H1 (cell line): ENCODE measurements around the gene FGF14. TPM values are rescaled to one million over a fixed set of nuclear protein-coding genes. Genes with fewer than 3 reads are reported as not detected.

Experiments
- CTCF ChIA-PET: fragments of 300-600 bp; sonication (Branson Sonifier 250); formaldehyde crosslinking; loops from one replicate; lab custom pipeline; 2021; ENCODE audit not compliant: partially characterized antibody; lab: Charles Lee
- POLR2A ChIA-PET: fragments of 300-600 bp; sonication (Branson Sonifier 250); formaldehyde crosslinking; loops from one replicate; lab custom pipeline; 2021; ENCODE audit warnings: inconsistent platforms; ENCODE audit not compliant: partially characterized antibody; lab: Charles Lee
- DNase-seq, 2 experiments: peaks; one replicate each; pipeline versions ENCODE4 v3.0.0 to v3.0.0-alpha.2; 2010 to 2022; ENCODE audit warnings: low spot score in 2 of 2, low read depth in 1 of 2, mixed read lengths in 1 of 2
- FAIRE-seq: peaks from 2 replicates; lab custom pipeline; 2011; peaks lifted over from hg19 to GRCh38; lab: Jason Lieb, UNC
- H2AFZ ChIP-seq: 2 replicates; pipeline ENCODE4 v1.8.1; 2012; ENCODE audit warnings: low read length, inconsistent platforms
- H2AK5ac ChIP-seq: 2 replicates; pipeline ENCODE4 v1.6.1; 2013; ENCODE audit warnings: low read depth, low read length
- H2BK120ac ChIP-seq: replicated peaks from 2 replicates; pipeline ENCODE3; 2013; ENCODE audit warnings: low read depth, low read length, inconsistent platforms
- H2BK12ac ChIP-seq: 2 replicates; pipeline ENCODE4 v1.6.1; 2013; ENCODE audit warnings: low read depth, low read length
- H2BK15ac ChIP-seq: 2 replicates; pipeline ENCODE4 v1.6.1; 2013; ENCODE audit warnings: low read length
- H2BK20ac ChIP-seq: 2 replicates; pipeline ENCODE4 v1.6.1; 2013; ENCODE audit warnings: low read length
- H2BK5ac ChIP-seq: 2 replicates; pipeline ENCODE4 v1.6.1; 2013; ENCODE audit warnings: low read depth, low read length
- H3K14ac ChIP-seq: 2 replicates; pipeline ENCODE4 v1.6.1; 2013; ENCODE audit warnings: inconsistent platforms; ENCODE audit not compliant: insufficient read length
- H3K18ac ChIP-seq: 2 replicates; pipeline ENCODE4 v1.6.1; 2013; ENCODE audit warnings: low read length; ENCODE audit errors: extremely low read depth
- H3K23ac ChIP-seq: 2 replicates; pipeline ENCODE4 v1.6.1; 2013; ENCODE audit warnings: inconsistent platforms; ENCODE audit not compliant: insufficient read length
- H3K23me2 ChIP-seq: 2 replicates; pipeline ENCODE4 v1.6.1; 2013; ENCODE audit warnings: low read depth, low read length
- H3K27ac ChIP-seq: 2 replicates; pipeline ENCODE4 v1.6.1; 2011; ENCODE audit warnings: low read depth, low read length, inconsistent platforms
- H3K27me3 ChIP-seq, 4 experiments: replicated peaks in 1 of 4; 1 replicate in 1 of 4; 2 replicates in 3 of 4; pipeline versions ENCODE4 v1.6.1 to v1.8.1; 2011 to 2013; ENCODE audit warnings: low read length in 3 of 4, mild to moderate bottlenecking in 3 of 4, inconsistent platforms in 2 of 4, mixed read lengths in 2 of 4, moderate library complexity in 1 of 4; ENCODE audit not compliant: control insufficient read depth in 3 of 4, insufficient read depth in 3 of 4; ENCODE audit errors: extremely low read depth in 1 of 4
- H3K36me3 ChIP-seq, 4 experiments: 2 replicates each; pipeline versions ENCODE4 v1.6.1 to v1.8.1; 2011 to 2013; ENCODE audit warnings: mild to moderate bottlenecking in 4 of 4, low read length in 3 of 4, moderate library complexity in 2 of 4, control low read depth in 1 of 4, inconsistent platforms in 1 of 4; ENCODE audit not compliant: insufficient read depth in 4 of 4, control insufficient read depth in 2 of 4
- H3K4ac ChIP-seq: replicated peaks from 2 replicates; pipeline ENCODE3; 2013; ENCODE audit warnings: low read length, low read depth, mixed read lengths, inconsistent platforms; ENCODE audit not compliant: insufficient read length
- H3K4me1 ChIP-seq, 4 experiments: replicated peaks in 1 of 4; 1 replicate in 1 of 4; 2 replicates in 3 of 4; pipeline versions ENCODE4 v1.6.1 to v1.8.1; 2011 to 2013; ENCODE audit warnings: low read length in 3 of 4, inconsistent platforms in 2 of 4, mixed read lengths in 1 of 4; ENCODE audit not compliant: insufficient read depth in 4 of 4, control insufficient read depth in 3 of 4
- H3K4me2 ChIP-seq, 2 experiments: 2 replicates each; pipeline versions ENCODE4 v1.6.1 to v1.8.1; 2011 to 2013; ENCODE audit warnings: low read depth in 2 of 2, low read length in 2 of 2, control low read depth in 1 of 2, inconsistent platforms in 1 of 2, mild to moderate bottlenecking in 1 of 2; ENCODE audit not compliant: insufficient read depth in 1 of 2
- H3K4me3 ChIP-seq, 4 experiments: fragments of 200-600, 300-600 bp in 1 of 4; sonication (generic), shearing (Covaris generic), sonication (Bioruptor Twin) in 1 of 4; 2 replicates each; pipeline versions ENCODE4 v1.5.1 to v1.8.1; 2011 to 2016; ENCODE audit warnings: low read length in 4 of 4, low read depth in 3 of 4, control low read depth in 2 of 4, inconsistent platforms in 2 of 4, mild to moderate bottlenecking in 2 of 4, mixed read lengths in 1 of 4, moderate library complexity in 1 of 4; ENCODE audit not compliant: insufficient read depth in 2 of 4; ENCODE audit errors: extremely low read depth in 1 of 4
- H3K56ac ChIP-seq: replicated peaks from 2 replicates; pipeline ENCODE3; 2013; ENCODE audit warnings: low read depth, mild to moderate bottlenecking, mixed read lengths, low read length, inconsistent platforms; ENCODE audit not compliant: insufficient read length
- H3K79me1 ChIP-seq: 2 replicates; pipeline ENCODE4 v1.6.1; 2013; ENCODE audit warnings: low read depth, low read length, control low read depth
- H3K79me2 ChIP-seq, 2 experiments: 2 replicates each; pipeline versions ENCODE4 v1.6.1 to v1.8.1; 2012 to 2013; ENCODE audit warnings: low read length in 2 of 2, mild to moderate bottlenecking in 2 of 2, inconsistent platforms in 1 of 2; ENCODE audit not compliant: insufficient read depth in 2 of 2, control insufficient read depth in 1 of 2
- H3K9ac ChIP-seq, 4 experiments: replicated peaks in 1 of 4; 1 replicate in 1 of 4; 2 replicates in 3 of 4; pipeline versions ENCODE4 v1.6.1 to v1.8.1; 2011 to 2013; ENCODE audit warnings: low read depth in 3 of 4, low read length in 3 of 4, control low read depth in 2 of 4, mild to moderate bottlenecking in 2 of 4, moderate library complexity in 2 of 4, inconsistent platforms in 1 of 4; ENCODE audit errors: extremely low read depth in 1 of 4
- H3K9me3 ChIP-seq, 2 experiments: 2 replicates each; pipeline versions ENCODE4 v1.6.1 to v1.8.1; 2012 to 2013; ENCODE audit warnings: mild to moderate bottlenecking in 2 of 2, moderate library complexity in 2 of 2, control low read depth in 1 of 2, inconsistent platforms in 1 of 2, low read depth in 1 of 2, low read length in 1 of 2, mixed read lengths in 1 of 2; ENCODE audit not compliant: insufficient read depth in 2 of 2
- H4K20me1 ChIP-seq, 2 experiments: replicated peaks in 1 of 2; 2 replicates each; pipeline versions ENCODE3 to v1.8.1; 2011 to 2013; ENCODE audit warnings: inconsistent platforms in 2 of 2, low read length in 2 of 2, mild to moderate bottlenecking in 1 of 2; ENCODE audit not compliant: insufficient read depth in 2 of 2, control insufficient read depth in 1 of 2
- H4K5ac ChIP-seq: 2 replicates; pipeline ENCODE4 v1.6.1; 2013; ENCODE audit warnings: low read length, low read depth, mixed read lengths, inconsistent platforms; ENCODE audit not compliant: insufficient read length
- H4K8ac ChIP-seq: 2 replicates; pipeline ENCODE4 v1.8.0; 2013; ENCODE audit warnings: mild to moderate bottlenecking, moderate library complexity, low read length, inconsistent platforms; ENCODE audit not compliant: insufficient read depth; ENCODE audit errors: extremely low read depth
- H4K91ac ChIP-seq: replicated peaks from 2 replicates; pipeline ENCODE3; 2013; ENCODE audit warnings: low read length, mixed read lengths, inconsistent platforms; ENCODE audit not compliant: insufficient read length
- ASH2L ChIP-seq: fragments of 200-600, 300-600 bp; sonication (generic); IDR thresholded peaks from one replicate; pipeline ENCODE4 v1.7.1; 2017; ENCODE audit warnings: low read length
- CBX8 ChIP-seq: fragments of 300-800, 300-1000 bp; sonication (generic); IDR thresholded peaks from 2 replicates; pipeline ENCODE4 v1.7.1; 2016; ENCODE audit warnings: low read depth, low read length, borderline replicate concordance
- EZH2 ChIP-seq: fragments of 200-600 bp; sonication (generic); IDR thresholded peaks from 2 replicates; pipeline ENCODE4 v1.7.1; 2012; ENCODE audit warnings: low read depth, mild to moderate bottlenecking, moderate library complexity, low read length, inconsistent platforms; ENCODE audit not compliant: severe bottlenecking
- GABPA ChIP-seq: IDR thresholded peaks from 2 replicates; pipeline ENCODE4 v1.6.1; 2011; ENCODE audit warnings: mild to moderate bottlenecking, low read length, moderate library complexity, borderline replicate concordance; ENCODE audit not compliant: insufficient read depth
- JUND ChIP-seq: IDR thresholded peaks from 2 replicates; pipeline ENCODE4 v1.6.1; 2011; ENCODE audit warnings: mild to moderate bottlenecking, improper control_type of control experiment, low read length
- KDM4A ChIP-seq: IDR thresholded peaks from one replicate; pipeline ENCODE4 v1.7.1; 2012; ENCODE audit warnings: low read depth, mild to moderate bottlenecking, moderate library complexity, low read length, inconsistent platforms; ENCODE audit not compliant: severe bottlenecking
- RAD21 ChIP-seq, 2 experiments: IDR thresholded peaks in 1 of 2; conservative IDR thresholded peaks in 1 of 2; 2 replicates each; pipeline ENCODE4 v1.6.1; 2011; ENCODE audit warnings: low read depth in 2 of 2, low read length in 2 of 2, improper control_type of control experiment in 1 of 2, inconsistent platforms in 1 of 2, mild to moderate bottlenecking in 1 of 2, moderate library complexity in 1 of 2
- RXRA ChIP-seq: IDR thresholded peaks from 2 replicates; pipeline ENCODE4 v1.6.1; 2011; ENCODE audit warnings: low read depth, mild to moderate bottlenecking, low read length, moderate library complexity; ENCODE audit not compliant: insufficient read depth
- SIN3A ChIP-seq, 2 experiments: IDR thresholded peaks in 1 of 2; conservative IDR thresholded peaks in 1 of 2; 2 replicates each; pipeline ENCODE4 v1.6.1; 2011 to 2012; ENCODE audit warnings: low read length in 2 of 2, improper control_type of control experiment in 1 of 2, low read depth in 1 of 2, mild to moderate bottlenecking in 1 of 2
- SIRT6 ChIP-seq: IDR thresholded peaks from one replicate; pipeline ENCODE4 v1.7.1; 2012; ENCODE audit warnings: low read length, inconsistent platforms
- SUZ12 ChIP-seq: fragments of 200-600 bp; sonication (generic); IDR thresholded peaks from 2 replicates; pipeline ENCODE4 v1.6.1; 2012; ENCODE audit warnings: mild to moderate bottlenecking, inconsistent platforms, low read length, moderate library complexity, mixed read lengths
- YY1 ChIP-seq: IDR thresholded peaks from 2 replicates; pipeline ENCODE4 v1.6.1; 2011; ENCODE audit warnings: low read depth, mild to moderate bottlenecking, low read length
- WGBS, 2 experiments: shearing (Covaris generic) in 1 of 2; methylation state at CpG; one replicate each; pipeline versions ENCODE4 v1.1.6 to v1.1.7; 2013 to 2015; ENCODE audit warnings: low lambda C conversion rate in 2 of 2, mixed read lengths in 2 of 2, inconsistent platforms in 1 of 2, low coverage in 1 of 2, missing lambda C conversion rate in 1 of 2; ENCODE audit not compliant: insufficient replicate concordance in 2 of 2, insufficient coverage in 1 of 2, insufficient read length in 1 of 2; ENCODE audit errors: extremely low coverage in 1 of 2, missing lambda C conversion rate in 1 of 2; 5-methylcytosine and 5-hydroxymethylcytosine counted together
- polyA plus RNA-seq, 7 experiments: library from polyadenylated mRNA; depleted of rRNA in 3 of 7; stranded (reverse) in 5 of 7; unstranded in 2 of 7; fragments of >200 nt in 5 of 7; fragments of 200-250 nt in 2 of 7; gene quantifications; 1 replicate in 5 of 7; 2 replicates in 1 of 7; 4 replicates in 1 of 7; pipeline versions ENCODE4 v1.2.1 to v1.2.3, GENCODE V29; 2011 to 2013; ENCODE audit warnings: missing spikeins in 2 of 7, mixed read lengths in 2 of 7
- total RNA-seq: library from RNA; stranded (reverse); fragmentation: NEBNext Ultra II Directional; extraction: Animal tissue kit (Norgen Biotek cat#: 25700); gene quantifications from 2 replicates; pipeline ENCODE4 v1.2.1, GENCODE V29; 2021

FGF14 gene
- total and polyA plus RNA-seq, 2 of the 8 experiments (the other 6 are each of a cell fraction or from before 2014, with no cell fraction given): 0.05 to 0.58 TPM

- CTCF ChIA-PET: no interaction called here
- FAIRE-seq (no peak), DNase-seq (peak; percentile 43 to 80)
- no peaks in the 10 kb centered on the region for H4K20me1 ChIP-seq
- no peak overlapping the region for H3K4ac ChIP-seq
- peaks cover 26 to 56% (median 43%) of the 10 kb centered on the region in 4 experiments for H3K27me3 ChIP-seq
- H2BK120ac ChIP-seq: no peak overlapping the region
- H3K27ac ChIP-seq: no peak overlapping the region
- no peak overlapping the region for H2BK15ac ChIP-seq
- H2BK12ac ChIP-seq: no peak overlapping the region
- no peaks in the 10 kb centered on the region for H3K9me3 ChIP-seq
- peaks cover 3 to 7% (median 3%) of the 10 kb centered on the region in 4 experiments for H3K4me1 ChIP-seq
- no peak overlapping the region for H3K18ac ChIP-seq
- H3K9ac ChIP-seq: no peak overlapping the region
- H3K23me2 ChIP-seq: peaks cover 11% of the 10 kb centered on the region
- H3K79me2 ChIP-seq: no peaks in the 10 kb centered on the region
- no peak overlapping the region for H2BK20ac ChIP-seq
- H2AK5ac ChIP-seq: no peak overlapping the region
- peak overlapping the region; percentile 44 to 68 (median 46) for H3K4me3 ChIP-seq
- H4K5ac ChIP-seq: no peak overlapping the region
- H3K56ac ChIP-seq: no peak overlapping the region
- H2BK5ac ChIP-seq: no peak overlapping the region
- H2AFZ ChIP-seq: no peak overlapping the region
- H3K4me2 ChIP-seq: peak overlapping the region; percentile 67 to 90
- H4K8ac ChIP-seq: peak overlapping the region; percentile 35; the same call in 1 of the 2 replicates
- no peak overlapping the region for H3K14ac ChIP-seq
- POLR2A ChIA-PET: no interaction called here
- H3K79me1 ChIP-seq: no peaks in the 10 kb centered on the region
- H3K23ac ChIP-seq: no peak overlapping the region
- H3K36me3 ChIP-seq: no peaks in the 10 kb centered on the region
- 3% methylated on average over 35 of the region's 62 CpGs; no CpG with 5 or more reads in 1 of the 2 experiments for WGBS, 2 experiments
- no peak overlapping the region for H4K91ac ChIP-seq
- no peak for TF ChIP-seq RXRA
- TF ChIP-seq RAD21 (IDR thresholded peaks at IDR 0.05 in 1 of 2, conservative IDR thresholded peaks at IDR 0.05 in 1 of 2; ENCODE audit: low read depth in 2 of 2, low read length in 2 of 2): peak; percentile 51 to 62
- no peak for TF ChIP-seq JUND
- no peak for TF ChIP-seq ASH2L
- 0 out of 4 replicates have a peak, but pooled peaks of 1 of the 2 experiments have one; percentile 5 for TF ChIP-seq SIN3A (conservative IDR thresholded peaks at IDR 0.05 in 1 of 2, IDR thresholded peaks at IDR 0.05 in 1 of 2; ENCODE audit: low read depth in 1 of 2, low read length in 2 of 2)
- TF ChIP-seq KDM4A: peak; percentile 67
- TF ChIP-seq CBX8: no peak
- peak; percentile 46; the same call in 1 of the 2 replicates for TF ChIP-seq SUZ12
- 0 out of 2 replicates have a peak, but pooled peaks have one; percentile 38 for TF ChIP-seq GABPA
- TF ChIP-seq SIRT6: no peak
- peak; percentile 83 for TF ChIP-seq YY1
- peak; percentile 79 for TF ChIP-seq EZH2
Measured at GRCh38 chr13:101916108-101916774, 485.6 kb downstream of the FGF14 start.
